Natural killer cell (primary cell): ENCODE measurements around the gene MFSD12. TPM values are rescaled to one million over a fixed set of nuclear protein-coding genes. Genes with fewer than 3 reads are reported as not detected.

Experiments
- ATAC-seq, 3 donors: fragments of 150-1000 bp in 2 of 3; fragments of 200-7000 bp in 1 of 3; cut with Tn5 transposase; 1 replicate in 1 of 3; 2 replicates in 2 of 3; pipeline ENCODE4 v1.10.0; 2021; ENCODE audit warnings: mild to moderate bottlenecking in 2 of 3, moderate library complexity in 2 of 3
- DNase-seq, 2 donors: peaks; one replicate each; pipeline versions ENCODE4 v3.0.0 to v3.0.0-alpha.2; 2013 to 2021; ENCODE audit warnings: mixed read lengths in 1 of 2
- H3K27ac ChIP-seq: one replicate; pipeline ENCODE4 v1.5.1; 2013; ENCODE audit warnings: mild to moderate bottlenecking, low read length
- H3K27me3 ChIP-seq: one replicate; pipeline ENCODE4 v1.6.1; 2013; ENCODE audit warnings: low read length; ENCODE audit not compliant: control insufficient read depth, insufficient read depth
- H3K36me3 ChIP-seq: one replicate; pipeline ENCODE4 v1.6.1; 2013; ENCODE audit warnings: low read length; ENCODE audit not compliant: control insufficient read depth, insufficient read depth
- H3K4me1 ChIP-seq: one replicate; pipeline ENCODE4 v1.6.1; 2013; ENCODE audit warnings: low read length; ENCODE audit not compliant: control insufficient read depth, insufficient read depth
- H3K4me3 ChIP-seq: one replicate; pipeline ENCODE4 v1.5.1; 2013; ENCODE audit warnings: low read length
- H3K9me3 ChIP-seq: one replicate; pipeline ENCODE4 v1.6.1; 2013; ENCODE audit warnings: low read length; ENCODE audit not compliant: control insufficient read depth, insufficient read depth
- H3K27ac Mint-ChIP-seq, 2 donors: one replicate each; pipeline ENCODE4 v1.8.0; 2022; ENCODE audit warnings: mild to moderate bottlenecking in 2 of 2, mixed read lengths in 2 of 2, moderate library complexity in 1 of 2
- H3K27me3 Mint-ChIP-seq, 2 donors: one replicate each; pipeline ENCODE4 v1.8.0; 2022; ENCODE audit warnings: low read depth in 2 of 2, mixed read lengths in 2 of 2
- H3K36me3 Mint-ChIP-seq: one replicate; pipeline ENCODE4 v1.8.0; 2022; ENCODE audit warnings: mixed read lengths
- H3K4me1 Mint-ChIP-seq, 2 donors: one replicate each; pipeline ENCODE4 v1.8.0; 2022; ENCODE audit warnings: mixed read lengths in 2 of 2
- H3K4me3 Mint-ChIP-seq: one replicate; pipeline ENCODE4 v1.8.0; 2022; ENCODE audit warnings: mild to moderate bottlenecking, moderate library complexity, mixed read lengths
- H3K9me3 Mint-ChIP-seq, 2 donors: one replicate each; pipeline ENCODE4 v1.8.0; 2022; ENCODE audit warnings: mixed read lengths in 2 of 2
- CTCF ChIP-seq: fragments of 200-600 bp; IDR thresholded peaks from one replicate; pipeline ENCODE4 v1.8.0; 2022; ENCODE audit warnings: antibody characterized with exemption
- WGBS: methylation state at CpG from one replicate; pipeline ENCODE4 v1.1.7; 2013; ENCODE audit warnings: missing lambda C conversion rate; ENCODE audit not compliant: insufficient coverage; 5-methylcytosine and 5-hydroxymethylcytosine counted together
- intact Hi-C: fragments of 100-400 bp; cut with micrococcal nuclease; formaldehyde crosslinking; loops from one replicate; pipeline ENCODE4 v1.14.2; 2022
- total RNA-seq, 4 donors: library from RNA; stranded (reverse); fragments of 120-200 nt in 1 of 4; gene quantifications; one replicate each; pipeline versions ENCODE4 v1.2.3 to v1.2.4, GENCODE V29; 2013 to 2022

The MFSD12 gene
- total RNA-seq, 3 donors from 2014 or later (not counting 1 experiment from before 2014, with no cell fraction given) = 29.8 to 34.5 (median 33.6) TPM

DNA sequence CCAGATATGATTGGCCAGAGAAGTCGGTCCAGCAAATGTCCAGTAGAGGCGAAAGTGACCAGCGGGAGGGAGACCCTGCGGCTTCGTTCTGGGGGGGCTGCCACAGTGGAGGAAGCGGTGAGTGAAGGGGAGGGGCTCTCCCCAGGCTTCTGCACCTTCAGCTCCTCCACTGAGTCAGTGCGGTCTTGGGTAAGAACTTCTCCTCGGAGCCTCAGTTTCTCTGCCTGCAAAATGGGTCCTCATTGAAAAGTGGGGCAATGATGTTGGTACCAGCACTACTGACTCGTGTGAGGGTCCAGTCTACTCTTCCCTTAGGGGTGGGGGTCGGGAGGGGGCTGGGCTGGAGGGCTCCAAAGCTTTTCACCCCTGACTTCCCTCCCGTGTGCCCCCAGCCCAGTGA lies 32.1 kb upstream of the MFSD12 start:
- WGBS = 92% methylated on average over 11 of the region's 11 CpGs
- H3K27me3 Mint-ChIP-seq = no peaks in the 10 kb centered on the region
- H3K4me3 Mint-ChIP-seq = no peak overlapping the region
- Histone ChIP-seq H3K4me1 (peaks cover 12% of the 10 kb centered on the region), H3K27me3 (no peaks in the 10 kb centered on the region), H3K4me3 (no peak overlapping the region), H3K9me3 (no peaks in the 10 kb centered on the region), H3K27ac (no peak overlapping the region), H3K36me3 (no peaks in the 10 kb centered on the region)
- no peak overlapping the region for H3K27ac Mint-ChIP-seq
- no peaks in the 10 kb centered on the region for H3K9me3 Mint-ChIP-seq
- intact Hi-C loops = no loop called here
- no peaks in the 10 kb centered on the region for H3K4me1 Mint-ChIP-seq
- no peak for ATAC-seq
- H3K36me3 Mint-ChIP-seq = no peaks in the 10 kb centered on the region
- DNase-seq = no peak
- no peak for TF ChIP-seq CTCF

DNA sequence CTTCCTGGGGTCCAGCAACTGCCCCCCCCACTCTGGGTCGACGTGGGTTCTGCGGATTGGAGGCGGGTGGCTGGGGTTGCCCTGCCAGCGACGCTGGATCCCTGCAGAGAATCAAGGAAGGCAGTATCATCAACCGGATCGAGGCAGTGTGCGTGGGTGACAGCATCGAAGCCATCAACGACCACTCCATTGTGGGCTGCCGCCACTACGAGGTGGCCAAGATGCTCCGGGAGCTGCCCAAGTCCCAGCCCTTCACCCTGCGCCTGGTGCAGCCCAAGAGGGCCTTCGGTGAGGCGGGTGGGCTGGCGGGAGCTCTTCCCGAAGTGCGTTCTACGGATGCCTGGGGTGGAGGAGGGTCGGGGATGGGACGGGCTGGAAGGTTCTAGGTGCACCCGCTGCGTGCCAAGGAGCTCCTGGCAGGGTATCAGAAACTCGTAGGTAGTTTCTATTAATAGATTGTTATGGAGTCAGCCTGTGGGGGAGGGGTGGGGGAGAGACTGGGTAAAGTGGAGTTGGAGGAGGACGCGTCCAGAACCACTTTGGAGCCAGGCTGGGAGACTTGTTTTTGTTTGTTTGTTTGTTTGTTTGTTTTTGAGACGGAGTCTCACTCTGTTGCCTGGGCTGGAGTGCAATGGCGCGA lies 29.4 kb upstream of the MFSD12 start:
- Histone ChIP-seq H3K27ac (no peak overlapping the region), H3K36me3 (no peaks in the 10 kb centered on the region), H3K4me1 (peaks cover 12% of the 10 kb centered on the region), H3K9me3 (no peaks in the 10 kb centered on the region), H3K27me3 (no peaks in the 10 kb centered on the region), H3K4me3 (no peak overlapping the region)
- DNase-seq = no peak
- 91% methylated on average over 31 of the region's 31 CpGs for WGBS
- TF ChIP-seq CTCF = no peak
- H3K4me1 Mint-ChIP-seq = no peaks in the 10 kb centered on the region
- no peaks in the 10 kb centered on the region for H3K36me3 Mint-ChIP-seq
- intact Hi-C loops = no loop called here
- no peak for ATAC-seq
- H3K9me3 Mint-ChIP-seq = no peaks in the 10 kb centered on the region
- no peak overlapping the region for H3K27ac Mint-ChIP-seq
- no peaks in the 10 kb centered on the region for H3K27me3 Mint-ChIP-seq
- H3K4me3 Mint-ChIP-seq = no peak overlapping the region

DNA sequence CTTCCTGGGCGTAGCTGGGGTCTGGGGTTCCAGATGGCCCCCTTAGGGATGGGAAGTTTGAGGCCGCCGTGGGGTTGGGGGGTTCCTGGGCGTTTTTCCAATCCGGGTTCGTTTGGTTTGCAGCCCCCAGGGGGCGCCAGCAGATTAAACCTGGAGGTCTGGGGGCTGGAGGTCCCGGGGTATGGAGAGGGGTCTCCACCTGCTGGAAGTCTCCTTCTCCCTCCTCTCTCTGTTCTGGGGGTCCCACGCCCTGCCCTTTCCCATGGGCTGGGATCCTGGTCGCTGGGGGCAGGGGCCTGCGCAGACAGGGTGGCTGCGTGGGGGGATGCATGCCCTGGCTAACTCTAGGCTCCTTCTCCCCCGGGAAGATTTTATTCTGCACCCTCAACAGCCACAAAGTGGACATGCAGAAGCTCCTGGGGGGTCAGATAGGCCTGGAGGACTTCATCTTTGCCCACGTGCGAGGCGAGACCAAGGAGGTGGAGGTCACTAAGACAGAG lies 28.8 kb upstream of the MFSD12 start:
- DNase-seq (peak in 1 of 2 donors; percentile 70), ATAC-seq (peak in 2 of 3 donors; percentile 45 to 47)
- intact Hi-C loops = no loop called here
- Mint-ChIP-seq H3K4me3 (no peak overlapping the region), H3K27me3 (no peaks in the 10 kb centered on the region), H3K27ac (no peak overlapping the region), H3K36me3 (no peaks in the 10 kb centered on the region), H3K9me3 (no peaks in the 10 kb centered on the region), H3K4me1 (no peaks in the 10 kb centered on the region)
- no peak overlapping the region for H3K27ac ChIP-seq
- no peaks in the 10 kb centered on the region for H3K36me3 ChIP-seq
- no peaks in the 10 kb centered on the region for H3K9me3 ChIP-seq
- H3K4me3 ChIP-seq = peak overlapping the region; percentile 25
- H3K4me1 ChIP-seq = peaks cover 12% of the 10 kb centered on the region
- WGBS = 39% methylated on average over 15 of the region's 16 CpGs
- no peaks in the 10 kb centered on the region for H3K27me3 ChIP-seq
- peak; percentile 57 for TF ChIP-seq CTCF
